Astrocyte (in vitro differentiated cells and primary cell): ENCODE results near the gene PEX3. TPM values are rescaled to one million over a fixed set of nuclear protein-coding genes. Genes with fewer than 3 reads are reported as not detected.

ENCODE experiments used
- DNase-seq: peaks from one replicate; pipeline ENCODE4 v3.0.0-alpha.2; 2010; ENCODE audit warnings: low read depth
- FAIRE-seq: peaks from 2 replicates; lab custom pipeline; 2011; peaks lifted over from hg19 to GRCh38; lab: Jason Lieb, UNC
- H2AFZ ChIP-seq: 2 replicates; pipeline ENCODE4 v1.6.0; 2012; ENCODE audit warnings: low read depth, low read length, inconsistent platforms
- H3K27ac ChIP-seq: 2 replicates; pipeline ENCODE4 v1.5.1; 2011; ENCODE audit warnings: low read depth, low read length, inconsistent platforms
- H3K27me3 ChIP-seq: 2 replicates; pipeline ENCODE4 v1.6.0; 2011; ENCODE audit warnings: low read length, inconsistent platforms; ENCODE audit not compliant: insufficient read depth
- H3K36me3 ChIP-seq: 2 replicates; pipeline ENCODE4 v1.5.1; 2011; ENCODE audit warnings: low read length, inconsistent platforms; ENCODE audit not compliant: insufficient read depth
- H3K4me1 ChIP-seq: 2 replicates; pipeline ENCODE4 v1.5.1; 2011; ENCODE audit warnings: low read length, inconsistent platforms; ENCODE audit not compliant: insufficient read depth
- H3K4me2 ChIP-seq: 2 replicates; pipeline ENCODE4 v1.6.0; 2012; ENCODE audit warnings: low read length, inconsistent platforms
- H3K4me3 ChIP-seq: 2 replicates; pipeline ENCODE4 v1.5.1; 2011; ENCODE audit warnings: low read depth, mild to moderate bottlenecking, low read length, inconsistent platforms; ENCODE audit not compliant: insufficient read depth
- H3K79me2 ChIP-seq: 2 replicates; pipeline ENCODE4 v1.6.0; 2012; ENCODE audit warnings: mild to moderate bottlenecking, low read length, inconsistent platforms; ENCODE audit not compliant: insufficient read depth
- H3K9ac ChIP-seq: 2 replicates; pipeline ENCODE4 v1.6.0; 2012; ENCODE audit warnings: mild to moderate bottlenecking, low read length, inconsistent platforms
- H3K9me3 ChIP-seq: 2 replicates; pipeline ENCODE4 v1.5.1; 2012; ENCODE audit warnings: low read depth, mild to moderate bottlenecking, low read length, inconsistent platforms; ENCODE audit not compliant: insufficient read depth
- H4K20me1 ChIP-seq: 2 replicates; pipeline ENCODE4 v1.6.0; 2012; ENCODE audit warnings: low read length, inconsistent platforms; ENCODE audit not compliant: insufficient read depth
- H3K27ac Mint-ChIP-seq: one replicate; pipeline ENCODE4 v1.8.0; 2021; ENCODE audit warnings: mild to moderate bottlenecking, mixed read lengths; ENCODE audit not compliant: unreplicated experiment
- H3K27me3 Mint-ChIP-seq: one replicate; pipeline ENCODE4 v1.8.0; 2021; ENCODE audit warnings: low read depth, mixed read lengths; ENCODE audit not compliant: unreplicated experiment
- H3K36me3 Mint-ChIP-seq: one replicate; pipeline ENCODE4 v1.8.0; 2021; ENCODE audit warnings: low read depth, mixed read lengths; ENCODE audit not compliant: unreplicated experiment
- H3K4me1 Mint-ChIP-seq: one replicate; pipeline ENCODE4 v1.8.0; 2021; ENCODE audit warnings: low read depth, mixed read lengths; ENCODE audit not compliant: unreplicated experiment
- H3K4me3 Mint-ChIP-seq: one replicate; pipeline ENCODE4 v1.8.0; 2021; ENCODE audit warnings: mild to moderate bottlenecking, moderate library complexity, mixed read lengths; ENCODE audit not compliant: unreplicated experiment
- H3K9me3 Mint-ChIP-seq: one replicate; pipeline ENCODE4 v1.8.0; 2021; ENCODE audit warnings: mild to moderate bottlenecking, mixed read lengths; ENCODE audit not compliant: unreplicated experiment
- EZH2 ChIP-seq: IDR thresholded peaks from 2 replicates; pipeline ENCODE4 v1.6.1; 2012; ENCODE audit warnings: mild to moderate bottlenecking, low read length, inconsistent platforms; ENCODE audit not compliant: insufficient read depth
- total RNA-seq: library from RNA; stranded (reverse); gene quantifications from 2 replicates; pipeline ENCODE4 v1.2.1, GENCODE V29; 2021
- TF ChIP-seq, protein P1 (sequence below): IDR thresholded peaks from 2 replicates; pipeline ENCODE4 v1.5.1; 2011; ENCODE audit warnings: low read depth, mild to moderate bottlenecking, inconsistent platforms, low read length, moderate library complexity; ENCODE audit not compliant: insufficient read depth

PEX3 gene
- total RNA-seq, 1 donor from 2014 or later, result 14.2 TPM

DNA sequence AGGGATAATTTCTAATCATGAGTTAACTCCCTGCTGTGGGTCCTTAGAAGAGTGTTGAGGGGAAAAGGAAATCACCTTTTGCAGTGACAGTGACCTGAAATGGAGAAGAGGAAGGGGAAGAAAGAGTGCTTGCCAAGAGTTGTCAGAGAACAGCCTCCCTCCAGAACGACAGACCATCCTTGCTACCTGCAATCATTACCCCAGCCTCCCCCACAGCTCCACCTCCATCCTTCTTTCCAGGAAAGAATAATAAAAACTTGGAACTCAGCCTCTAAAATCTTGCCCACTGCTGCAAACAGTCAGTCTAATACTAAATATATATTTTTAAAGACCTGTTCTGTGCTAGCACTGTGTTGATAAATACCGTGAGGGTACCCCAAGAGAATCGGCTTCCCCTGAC, 89.6 kb downstream of the PEX3 start:
- H3K9ac ChIP-seq, result no peak overlapping the region
- no peak overlapping the region for H3K4me3 ChIP-seq
- Mint-ChIP-seq H3K27ac (no peak overlapping the region), H3K9me3 (no peaks in the 10 kb centered on the region), H3K27me3 (peaks cover 30% of the 10 kb centered on the region), H3K4me3 (no peak overlapping the region), H3K36me3 (no peaks in the 10 kb centered on the region), H3K4me1 (no peaks in the 10 kb centered on the region)
- H4K20me1 ChIP-seq, result no peaks in the 10 kb centered on the region
- no peak overlapping the region for H3K4me2 ChIP-seq
- no peaks in the 10 kb centered on the region for H3K27me3 ChIP-seq
- FAIRE-seq (no peak), DNase-seq (no peak)
- TF ChIP-seq, protein P1, sequence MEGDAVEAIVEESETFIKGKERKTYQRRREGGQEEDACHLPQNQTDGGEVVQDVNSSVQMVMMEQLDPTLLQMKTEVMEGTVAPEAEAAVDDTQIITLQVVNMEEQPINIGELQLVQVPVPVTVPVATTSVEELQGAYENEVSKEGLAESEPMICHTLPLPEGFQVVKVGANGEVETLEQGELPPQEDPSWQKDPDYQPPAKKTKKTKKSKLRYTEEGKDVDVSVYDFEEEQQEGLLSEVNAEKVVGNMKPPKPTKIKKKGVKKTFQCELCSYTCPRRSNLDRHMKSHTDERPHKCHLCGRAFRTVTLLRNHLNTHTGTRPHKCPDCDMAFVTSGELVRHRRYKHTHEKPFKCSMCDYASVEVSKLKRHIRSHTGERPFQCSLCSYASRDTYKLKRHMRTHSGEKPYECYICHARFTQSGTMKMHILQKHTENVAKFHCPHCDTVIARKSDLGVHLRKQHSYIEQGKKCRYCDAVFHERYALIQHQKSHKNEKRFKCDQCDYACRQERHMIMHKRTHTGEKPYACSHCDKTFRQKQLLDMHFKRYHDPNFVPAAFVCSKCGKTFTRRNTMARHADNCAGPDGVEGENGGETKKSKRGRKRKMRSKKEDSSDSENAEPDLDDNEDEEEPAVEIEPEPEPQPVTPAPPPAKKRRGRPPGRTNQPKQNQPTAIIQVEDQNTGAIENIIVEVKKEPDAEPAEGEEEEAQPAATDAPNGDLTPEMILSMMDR, result no peak
- TF ChIP-seq EZH2, result no peak
- peaks cover 4% of the 10 kb centered on the region for H3K4me1 ChIP-seq
- H3K9me3 ChIP-seq, result no peaks in the 10 kb centered on the region
- H3K36me3 ChIP-seq, result no peaks in the 10 kb centered on the region
- peaks cover 9% of the 10 kb centered on the region for H3K79me2 ChIP-seq
- H2AFZ ChIP-seq, result no peak overlapping the region
- no peak overlapping the region for H3K27ac ChIP-seq

Other genes starting within 250 kb of the PEX3 start
- gene ADAT2, start 110 bp upstream of the PEX3 start, total RNA-seq, result 6.2 and 8.1 TPM in 2 replicates
- gene FUCA2, start 60.9 kb downstream of the PEX3 start, total RNA-seq, result 58.7 and 64.0 TPM in 2 replicates
- gene PHACTR2, start 227.2 kb downstream of the PEX3 start, total RNA-seq, result 32.7 and 44.7 TPM in 2 replicates